MM.1S (cell line): ENCODE measurements around the gene DHRS3.

ENCODE experiments used
- DNase-seq: peaks from one replicate; pipeline ENCODE4 v3.0.0-alpha.2; 2015
- H2AFZ ChIP-seq: fragments of 300-600 bp; sonication (generic); 2 replicates; pipeline ENCODE4 v1.6.0; 2016; ENCODE audit warnings: antibody characterized with exemption, low read length
- H3F3A ChIP-seq: fragments of 300-600 bp; sonication (generic); 2 replicates; pipeline ENCODE4 v1.6.1; 2016; ENCODE audit warnings: mild to moderate bottlenecking, antibody characterized with exemption, low read length, moderate library complexity, mixed read lengths; ENCODE audit not compliant: insufficient read depth
- H3K27ac ChIP-seq: fragments of 300-600 bp; sonication (generic); 2 replicates; pipeline ENCODE4 v1.5.1; 2016; ENCODE audit warnings: mild to moderate bottlenecking, low read length
- H3K27me3 ChIP-seq: fragments of 300-600 bp; sonication (generic); replicated peaks from 2 replicates; pipeline ENCODE4 v1.6.0; 2016; ENCODE audit warnings: low read length; ENCODE audit not compliant: insufficient read depth
- H3K36me3 ChIP-seq: fragments of 300-600 bp; sonication (generic); replicated peaks from 2 replicates; pipeline ENCODE4 v1.6.1; 2016; ENCODE audit warnings: mild to moderate bottlenecking, low read length, mixed read lengths; ENCODE audit not compliant: insufficient read depth
- H3K4me1 ChIP-seq: fragments of 300-600 bp; sonication (generic); 2 replicates; pipeline ENCODE4 v1.6.1; 2016; ENCODE audit warnings: low read length, mixed read lengths
- H3K4me2 ChIP-seq: fragments of 300-600 bp; sonication (generic); 2 replicates; pipeline ENCODE4 v1.6.0; 2016; ENCODE audit warnings: low read depth, low read length
- H3K4me3 ChIP-seq: fragments of 300-600 bp; sonication (generic); 2 replicates; pipeline ENCODE4 v1.5.1; 2016; ENCODE audit warnings: low read length, mixed read lengths
- H3K79me2 ChIP-seq: fragments of 300-600 bp; sonication (generic); 2 replicates; pipeline ENCODE4 v1.6.1; 2016; ENCODE audit warnings: mixed run types, low read length, mixed read lengths
- H3K9ac ChIP-seq: fragments of 300-600 bp; sonication (generic); 2 replicates; pipeline ENCODE4 v1.6.1; 2016; ENCODE audit warnings: low read length, mixed read lengths
- H3K9me2 ChIP-seq: fragments of 300-600 bp; sonication (generic); replicated peaks from 2 replicates; pipeline ENCODE4 v1.6.1; 2016; ENCODE audit warnings: mild to moderate bottlenecking, low read length, mixed read lengths; ENCODE audit not compliant: insufficient read depth
- H3K9me3 ChIP-seq: fragments of 300-600 bp; sonication (generic); replicated peaks from 2 replicates; pipeline ENCODE4 v1.6.1; 2016; ENCODE audit warnings: mild to moderate bottlenecking, low read length, mixed read lengths; ENCODE audit not compliant: insufficient read depth
- H4K20me1 ChIP-seq: fragments of 300-600 bp; sonication (generic); 2 replicates; pipeline ENCODE4 v1.6.1; 2016; ENCODE audit warnings: mild to moderate bottlenecking, low read length, moderate library complexity, mixed read lengths; ENCODE audit not compliant: insufficient read depth
- CTCF ChIP-seq: fragments of 300-600 bp; sonication (generic); IDR thresholded peaks from 2 replicates; pipeline ENCODE4 v1.5.1; 2016; ENCODE audit warnings: antibody characterized with exemption, low read length, mixed read lengths
- EZH2 ChIP-seq: fragments of 300-600 bp; sonication (generic); optimal IDR thresholded peaks from 2 replicates; pipeline ENCODE3; 2017; ENCODE audit warnings: low read depth, mild to moderate bottlenecking, antibody characterized with exemption, low read length, mixed read lengths
- EZH2phosphoT487 ChIP-seq: fragments of 300-600 bp; sonication (generic); IDR thresholded peaks from 2 replicates; pipeline ENCODE4 v1.6.1; 2018; ENCODE audit warnings: antibody characterized with exemption, low read length

The DHRS3 gene, protein sequence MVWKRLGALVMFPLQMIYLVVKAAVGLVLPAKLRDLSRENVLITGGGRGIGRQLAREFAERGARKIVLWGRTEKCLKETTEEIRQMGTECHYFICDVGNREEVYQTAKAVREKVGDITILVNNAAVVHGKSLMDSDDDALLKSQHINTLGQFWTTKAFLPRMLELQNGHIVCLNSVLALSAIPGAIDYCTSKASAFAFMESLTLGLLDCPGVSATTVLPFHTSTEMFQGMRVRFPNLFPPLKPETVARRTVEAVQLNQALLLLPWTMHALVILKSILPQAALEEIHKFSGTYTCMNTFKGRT

DNA sequence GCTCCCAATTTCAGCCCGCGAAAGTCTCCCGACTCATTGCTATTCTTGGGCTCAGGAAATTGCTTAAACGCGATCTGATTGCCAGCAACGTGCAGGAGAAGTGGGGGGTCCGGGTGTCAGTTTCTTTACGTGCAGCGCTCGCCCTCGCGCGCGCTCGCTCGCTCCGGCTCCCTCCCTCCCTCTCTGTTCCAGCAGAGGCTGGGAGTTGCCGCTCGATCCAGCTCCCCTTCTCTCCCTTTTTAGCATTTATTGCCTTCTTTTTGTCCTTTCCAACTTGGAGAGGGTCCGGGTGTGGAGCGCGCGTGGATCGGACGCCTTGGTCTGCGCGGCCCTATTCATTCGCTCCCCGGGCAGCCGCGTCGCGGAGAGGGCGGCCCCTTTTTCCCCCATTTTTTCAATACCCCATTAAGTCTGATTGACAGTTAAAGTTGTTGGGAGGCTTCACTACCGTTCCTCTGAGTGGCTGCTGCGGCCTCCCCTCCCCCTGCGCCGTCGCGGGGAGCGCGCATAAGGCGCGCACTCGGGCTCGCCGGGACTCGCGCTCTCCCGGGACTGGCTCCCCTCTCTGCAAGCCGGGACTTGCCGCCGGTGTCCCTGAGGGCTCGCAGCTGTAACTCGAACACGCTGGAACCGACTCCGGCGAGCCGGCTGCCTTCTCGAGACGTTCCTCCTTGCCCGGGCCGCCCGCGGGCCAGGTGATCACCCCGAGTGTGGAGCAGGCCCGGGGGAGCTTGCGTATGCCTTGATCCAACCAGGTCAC, at the start of gene DHRS3:
TSS of gene DHRS3 (minus strand) at position 310 of the 760 bp plus-strand sequence. CDS start 862 bp downstream, outside the sequence.
- Histone ChIP-seq H3K4me3 (peak within 1 kb of the TSS; percentile 75), H3K79me2 (no peaks in the 10 kb centered on the region), H2AFZ (peak within 1 kb of the TSS; percentile 93), H3K9me3 (no peaks in the 10 kb centered on the region), H3K4me2 (peak within 1 kb of the TSS; percentile 87), H3F3A (peaks cover 13% of the 10 kb centered on the region; the same call in 1 of the 2 replicates), H3K27me3 (peaks cover 31% of the 10 kb centered on the region), H4K20me1 (no peaks in the 10 kb centered on the region), H3K36me3 (no peaks in the 10 kb centered on the region), H3K9ac (peak within 1 kb of the TSS; percentile 14; the same call in 1 of the 2 replicates), H3K27ac (no peak within 1 kb of the TSS), H3K9me2 (no peaks in the 10 kb centered on the region), H3K4me1 (peaks cover 13% of the 10 kb centered on the region)
- DNase-seq: peak; percentile 37
- TF ChIP-seq EZH2 (no peak), CTCF (no peak), EZH2phosphoT487 (no peak)

GRCh38 chr1:12666141-12666735, 48.2 kb upstream of the DHRS3 start:
- no peaks in the 10 kb centered on the region for H3K27me3 ChIP-seq

GRCh38 chr1:12665511-12665910, 47.5 kb upstream of the DHRS3 start:
- H3K9ac ChIP-seq: no peak overlapping the region

More at GRCh38 chr1:12666141-12666735, 48.2 kb upstream of the DHRS3 start:
- Histone ChIP-seq H3K9me3 (no peaks in the 10 kb centered on the region), H3K9me2 (no peaks in the 10 kb centered on the region), H3K4me2 (no peak overlapping the region), H2AFZ (no peak overlapping the region), H3K4me1 (no peaks in the 10 kb centered on the region), H3K36me3 (no peaks in the 10 kb centered on the region), H4K20me1 (no peaks in the 10 kb centered on the region), H3K27ac (no peak overlapping the region), H3K4me3 (no peak overlapping the region), H3K9ac (no peak overlapping the region), H3K79me2 (no peaks in the 10 kb centered on the region), H3F3A (no peaks in the 10 kb centered on the region)
- TF ChIP-seq EZH2 (no peak), CTCF (no peak), EZH2phosphoT487 (no peak)
- no peak for DNase-seq

More at GRCh38 chr1:12665511-12665910, 47.5 kb upstream of the DHRS3 start:
- Histone ChIP-seq H3K27me3 (no peaks in the 10 kb centered on the region), H3K4me2 (no peak overlapping the region), H3K4me3 (no peak overlapping the region), H3K27ac (no peak overlapping the region), H4K20me1 (no peaks in the 10 kb centered on the region), H3K79me2 (no peaks in the 10 kb centered on the region), H2AFZ (no peak overlapping the region), H3K4me1 (no peaks in the 10 kb centered on the region), H3F3A (no peaks in the 10 kb centered on the region), H3K9me2 (no peaks in the 10 kb centered on the region), H3K9me3 (no peaks in the 10 kb centered on the region), H3K36me3 (no peaks in the 10 kb centered on the region)
- no peak for DNase-seq
- no peak for TF ChIP-seq CTCF
- no peak for TF ChIP-seq EZH2phosphoT487
- TF ChIP-seq EZH2: no peak
